Activated CD4-positive, alpha-beta T cell treated with anti-CD3 and anti-CD28 coated beads, Interleukin-2, amount 50 U/mL, for 16 hours (primary cell): Measurements from ENCODE around the gene SUGCT.

Experiments used
- DNase-seq: peaks from one replicate; pipeline ENCODE4 v3.0.0-alpha.2; 2020

The SUGCT gene

GRCh38 chr7:40541336-40541735 is 406.5 kb downstream of the SUGCT start:
- DNase-seq, result no peak

- no peak for DNase-seq
Observed at GRCh38 chr7:40542982-40543741, 408.4 kb downstream of the SUGCT start.

GRCh38 chr7:40544221-40544723 is 409.5 kb downstream of the SUGCT start:
- DNase-seq, result no peak

GRCh38 chr7:40544871-40545303 is 410.1 kb downstream of the SUGCT start:
- no peak for DNase-seq

GRCh38 chr7:40545739-40546138 is 410.9 kb downstream of the SUGCT start:
- no peak for DNase-seq

GRCh38 chr7:40546616-40547501 is 412.1 kb downstream of the SUGCT start:
- DNase-seq, result no peak

GRCh38 chr7:40549372-40550039 is 414.7 kb downstream of the SUGCT start:
- DNase-seq, result no peak

- DNase-seq, result peak; percentile 16
Observed at GRCh38 chr7:40551685-40552576, 417.1 kb downstream of the SUGCT start.

GRCh38 chr7:40560672-40561071 is 425.9 kb downstream of the SUGCT start:
- no peak for DNase-seq

- DNase-seq, result no peak
Observed at GRCh38 chr7:40566879-40567278, 432.1 kb downstream of the SUGCT start.

GRCh38 chr7:40569326-40569725 is 434.5 kb downstream of the SUGCT start:
- DNase-seq, result no peak

- DNase-seq, result no peak
Observed at GRCh38 chr7:40570223-40570622, 435.4 kb downstream of the SUGCT start.

- no peak for DNase-seq
Observed at GRCh38 chr7:40571796-40572195, 437.0 kb downstream of the SUGCT start.

- no peak for DNase-seq
Observed at GRCh38 chr7:40572810-40573465, 438.1 kb downstream of the SUGCT start.

GRCh38 chr7:40579401-40579800 is 444.6 kb downstream of the SUGCT start:
- DNase-seq, result no peak

GRCh38 chr7:40580776-40581175 is 446.0 kb downstream of the SUGCT start:
- DNase-seq, result no peak

- DNase-seq, result no peak
Observed at GRCh38 chr7:40582539-40582938, 447.7 kb downstream of the SUGCT start.

GRCh38 chr7:40583667-40584444 is 449.1 kb downstream of the SUGCT start:
- DNase-seq, result no peak

GRCh38 chr7:40584667-40585433 is 450.0 kb downstream of the SUGCT start:
- DNase-seq, result no peak

GRCh38 chr7:40586197-40586596 is 451.4 kb downstream of the SUGCT start:
- DNase-seq, result no peak
